Peyer's patch (tissue), 4 donors: ENCODE data around the gene MCHR2. TPM values are rescaled to one million over a fixed set of nuclear protein-coding genes. Genes with fewer than 3 reads are reported as not detected.

ENCODE experiments used
- DNase-seq, 3 donors: peaks; one replicate each; pipeline ENCODE4 v3.0.0-alpha.2; 2017 to 2019
- H3K27ac ChIP-seq, 4 donors: fragments of 200-600 bp; sonication (generic); one replicate each; pipeline ENCODE4 v1.5.1; 2016 to 2019
- H3K27me3 ChIP-seq, 2 donors: fragments of 200-600 bp; sonication (generic); one replicate each; pipeline ENCODE4 v1.5.1; 2019
- H3K36me3 ChIP-seq, 3 donors: fragments of 200-600 bp; sonication (generic); one replicate each; pipeline ENCODE4 v1.5.1; 2016 to 2019
- H3K4me1 ChIP-seq, 4 donors: fragments of 200-600 bp; sonication (generic); one replicate each; pipeline ENCODE4 v1.5.1; 2016 to 2019
- H3K4me3 ChIP-seq, 4 donors: fragments of 200-600 bp; sonication (generic); 1 replicate in 3 of 4; 2 replicates in 1 of 4; pipeline ENCODE4 v1.5.1; 2016 to 2019; ENCODE audit warnings: mild to moderate bottlenecking in 1 of 4
- H3K9me3 ChIP-seq, 4 donors: fragments of 200-600 bp; sonication (generic); one replicate each; pipeline ENCODE4 v1.5.1; 2016 to 2019; ENCODE audit warnings: mild to moderate bottlenecking in 1 of 4
- POLR2A ChIP-seq, 2 donors: fragments of 450-650 bp; IDR thresholded peaks; one replicate each; pipeline ENCODE4 v1.5.1; 2017; ENCODE audit warnings: antibody characterized with exemption in 2 of 2, mild to moderate bottlenecking in 2 of 2, moderate library complexity in 2 of 2
- total RNA-seq, 4 donors: library from RNA; depleted of rRNA; stranded (reverse); fragments of >200 nt; gene quantifications; one replicate each; pipeline ENCODE4 v1.1.0, GENCODE V29; 2016
- TF ChIP-seq, protein P1 (sequence below), 6 experiments: fragments of 450-650 bp in 4 of 6; fragments of 200-600 bp in 2 of 6; sonication (generic) in 1 of 6; IDR thresholded peaks; one replicate each; pipeline ENCODE4 v1.5.1; 2017 to 2019; ENCODE audit warnings: antibody characterized with exemption in 6 of 6, mild to moderate bottlenecking in 3 of 6, moderate library complexity in 1 of 6

The MCHR2 gene
- total RNA-seq, 4 donors from 2014 or later = not detected

GRCh38 chr6:99943846-99944245, 50.2 kb downstream of the MCHR2 start:
- TF ChIP-seq, protein P1, sequence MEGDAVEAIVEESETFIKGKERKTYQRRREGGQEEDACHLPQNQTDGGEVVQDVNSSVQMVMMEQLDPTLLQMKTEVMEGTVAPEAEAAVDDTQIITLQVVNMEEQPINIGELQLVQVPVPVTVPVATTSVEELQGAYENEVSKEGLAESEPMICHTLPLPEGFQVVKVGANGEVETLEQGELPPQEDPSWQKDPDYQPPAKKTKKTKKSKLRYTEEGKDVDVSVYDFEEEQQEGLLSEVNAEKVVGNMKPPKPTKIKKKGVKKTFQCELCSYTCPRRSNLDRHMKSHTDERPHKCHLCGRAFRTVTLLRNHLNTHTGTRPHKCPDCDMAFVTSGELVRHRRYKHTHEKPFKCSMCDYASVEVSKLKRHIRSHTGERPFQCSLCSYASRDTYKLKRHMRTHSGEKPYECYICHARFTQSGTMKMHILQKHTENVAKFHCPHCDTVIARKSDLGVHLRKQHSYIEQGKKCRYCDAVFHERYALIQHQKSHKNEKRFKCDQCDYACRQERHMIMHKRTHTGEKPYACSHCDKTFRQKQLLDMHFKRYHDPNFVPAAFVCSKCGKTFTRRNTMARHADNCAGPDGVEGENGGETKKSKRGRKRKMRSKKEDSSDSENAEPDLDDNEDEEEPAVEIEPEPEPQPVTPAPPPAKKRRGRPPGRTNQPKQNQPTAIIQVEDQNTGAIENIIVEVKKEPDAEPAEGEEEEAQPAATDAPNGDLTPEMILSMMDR (IDR thresholded peaks at IDR 0.05) = no peak
- TF ChIP-seq POLR2A (IDR thresholded peaks at IDR 0.05) = no peak
- H3K36me3 ChIP-seq = no peaks in the 10 kb centered on the region
- DNase-seq = no peak
- no peak overlapping the region for H3K4me3 ChIP-seq
- no peak overlapping the region for H3K27ac ChIP-seq
- no peaks in the 10 kb centered on the region for H3K27me3 ChIP-seq
- H3K4me1 ChIP-seq = no peaks in the 10 kb centered on the region
- H3K9me3 ChIP-seq = no peaks in the 10 kb centered on the region

DNA sequence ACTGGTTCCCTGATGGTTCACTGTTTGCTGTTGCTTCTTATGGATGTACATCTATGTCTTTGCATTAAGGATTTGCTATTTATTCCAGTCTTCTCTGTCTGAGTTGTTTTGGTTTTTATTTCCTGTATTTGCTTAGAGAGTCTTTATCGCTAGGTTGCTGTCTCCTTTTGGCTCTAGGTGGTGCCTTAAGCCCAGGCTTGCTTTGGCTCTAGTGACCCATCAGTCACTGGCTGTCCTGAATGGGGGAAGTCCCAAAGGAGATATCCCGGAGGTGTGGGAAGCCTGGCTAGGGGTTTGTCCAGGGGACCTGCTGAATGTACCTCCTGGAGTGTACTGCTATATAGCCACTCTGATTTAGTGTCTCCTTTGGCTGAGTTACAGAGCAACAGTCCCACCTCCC, 53.4 kb downstream of the MCHR2 start:
- no peaks in the 10 kb centered on the region for H3K4me1 ChIP-seq
- H3K27me3 ChIP-seq = no peaks in the 10 kb centered on the region
- no peaks in the 10 kb centered on the region for H3K36me3 ChIP-seq
- no peak overlapping the region for H3K4me3 ChIP-seq
- TF ChIP-seq POLR2A (IDR thresholded peaks at IDR 0.05) = no peak
- TF ChIP-seq, protein P1 (IDR thresholded peaks at IDR 0.05) = no peak
- DNase-seq = no peak
- H3K27ac ChIP-seq = no peak overlapping the region
- no peaks in the 10 kb centered on the region for H3K9me3 ChIP-seq

GRCh38 chr6:99933129-99933528, 60.9 kb downstream of the MCHR2 start:
- no peaks in the 10 kb centered on the region for H3K36me3 ChIP-seq
- H3K4me1 ChIP-seq = no peaks in the 10 kb centered on the region
- no peak overlapping the region for H3K27ac ChIP-seq
- H3K9me3 ChIP-seq = no peaks in the 10 kb centered on the region
- no peak for TF ChIP-seq POLR2A (IDR thresholded peaks at IDR 0.05)
- TF ChIP-seq, protein P1 (IDR thresholded peaks at IDR 0.05) = no peak
- no peak overlapping the region for H3K4me3 ChIP-seq
- DNase-seq = no peak
- no peaks in the 10 kb centered on the region for H3K27me3 ChIP-seq

DNA sequence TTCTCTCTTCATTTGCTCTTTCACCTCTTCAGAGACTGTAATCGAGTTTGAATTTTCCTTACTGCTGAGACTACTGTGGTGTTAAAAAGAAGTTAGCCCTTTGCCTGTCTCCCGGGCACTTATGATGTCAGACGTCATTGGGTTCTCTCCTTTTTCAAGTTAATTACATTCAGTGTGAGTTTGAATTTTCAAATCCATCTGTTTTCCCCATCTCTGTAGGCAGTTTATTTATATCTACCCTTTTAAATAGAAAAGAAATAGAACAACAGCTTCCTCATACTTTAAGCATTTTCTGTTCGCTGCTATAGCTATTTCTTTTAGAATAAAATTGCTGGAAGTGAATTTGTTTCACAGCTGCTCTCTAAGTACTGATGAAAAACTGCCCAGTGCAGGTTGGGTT, 81.4 kb downstream of the MCHR2 start:
- H3K9me3 ChIP-seq = no peaks in the 10 kb centered on the region
- DNase-seq = no peak
- no peak overlapping the region for H3K27ac ChIP-seq
- no peaks in the 10 kb centered on the region for H3K36me3 ChIP-seq
- no peak for TF ChIP-seq POLR2A (IDR thresholded peaks at IDR 0.05)
- TF ChIP-seq, protein P1 (IDR thresholded peaks at IDR 0.05) = no peak
- no peak overlapping the region for H3K4me3 ChIP-seq
- H3K4me1 ChIP-seq = no peaks in the 10 kb centered on the region
- H3K27me3 ChIP-seq = no peaks in the 10 kb centered on the region

DNA sequence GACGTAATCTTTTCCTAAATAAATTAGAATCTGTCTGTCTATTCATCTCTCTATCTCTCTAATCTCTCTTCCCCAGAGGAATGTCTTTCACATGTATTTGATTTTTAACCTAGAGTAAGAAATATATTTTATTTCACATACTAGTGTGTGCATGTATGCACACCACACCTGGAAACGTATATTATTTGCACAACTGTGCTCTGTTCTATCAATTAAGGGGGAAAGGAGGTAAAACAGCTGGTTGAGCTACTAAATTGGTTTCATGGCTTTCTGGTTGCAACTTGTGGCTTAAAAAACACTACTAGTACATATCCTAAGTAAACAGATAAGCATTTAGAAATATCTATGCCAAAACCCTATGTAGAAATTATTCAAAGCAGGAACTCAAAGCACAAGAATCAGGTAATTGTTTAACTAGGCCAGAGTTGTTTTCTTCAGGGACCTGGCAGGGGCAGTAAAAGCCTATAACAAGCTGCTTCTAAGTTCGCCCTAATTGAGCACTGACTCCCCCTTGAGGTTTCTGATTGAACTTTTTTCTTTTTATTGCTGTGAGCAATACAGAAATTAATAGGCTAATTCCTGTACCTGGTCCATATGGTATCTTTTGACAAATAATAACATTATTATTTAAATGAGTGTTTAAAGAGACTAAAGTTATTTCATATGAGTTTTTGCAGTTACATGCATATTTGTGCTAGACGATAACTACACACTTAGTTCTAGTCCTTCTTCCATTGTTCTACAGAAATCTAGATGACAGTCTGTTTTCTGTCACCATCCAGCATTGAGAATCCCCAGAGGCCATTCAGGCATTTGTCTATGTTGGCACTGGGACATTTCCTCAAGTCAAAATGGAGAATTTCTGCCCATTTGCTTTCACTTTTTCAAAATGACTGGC, 88.6 kb downstream of the MCHR2 start:
- DNase-seq = no peak
- Histone ChIP-seq H3K36me3 (no peaks in the 10 kb centered on the region), H3K4me3 (no peak overlapping the region), H3K4me1 (no peaks in the 10 kb centered on the region), H3K27ac (no peak overlapping the region), H3K9me3 (no peaks in the 10 kb centered on the region), H3K27me3 (no peaks in the 10 kb centered on the region)
- TF ChIP-seq, protein P1 (IDR thresholded peaks at IDR 0.05) = peak in 4 of 6 experiments; percentile 24 to 48 (median 40)
- TF ChIP-seq POLR2A (IDR thresholded peaks at IDR 0.05) = no peak
